HG03159 (cell line): Measurements from ENCODE around the gene PDIA6.

Experiments used
- ATAC-seq: cut with Tn5 transposase; IDR thresholded peaks from one replicate; pipeline ENCODE4 v1.9.1; 2021; ENCODE audit warnings: mild to moderate bottlenecking, moderate library complexity; ENCODE audit not compliant: unreplicated experiment

The PDIA6 gene, protein sequence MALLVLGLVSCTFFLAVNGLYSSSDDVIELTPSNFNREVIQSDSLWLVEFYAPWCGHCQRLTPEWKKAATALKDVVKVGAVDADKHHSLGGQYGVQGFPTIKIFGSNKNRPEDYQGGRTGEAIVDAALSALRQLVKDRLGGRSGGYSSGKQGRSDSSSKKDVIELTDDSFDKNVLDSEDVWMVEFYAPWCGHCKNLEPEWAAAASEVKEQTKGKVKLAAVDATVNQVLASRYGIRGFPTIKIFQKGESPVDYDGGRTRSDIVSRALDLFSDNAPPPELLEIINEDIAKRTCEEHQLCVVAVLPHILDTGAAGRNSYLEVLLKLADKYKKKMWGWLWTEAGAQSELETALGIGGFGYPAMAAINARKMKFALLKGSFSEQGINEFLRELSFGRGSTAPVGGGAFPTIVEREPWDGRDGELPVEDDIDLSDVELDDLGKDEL

DNA sequence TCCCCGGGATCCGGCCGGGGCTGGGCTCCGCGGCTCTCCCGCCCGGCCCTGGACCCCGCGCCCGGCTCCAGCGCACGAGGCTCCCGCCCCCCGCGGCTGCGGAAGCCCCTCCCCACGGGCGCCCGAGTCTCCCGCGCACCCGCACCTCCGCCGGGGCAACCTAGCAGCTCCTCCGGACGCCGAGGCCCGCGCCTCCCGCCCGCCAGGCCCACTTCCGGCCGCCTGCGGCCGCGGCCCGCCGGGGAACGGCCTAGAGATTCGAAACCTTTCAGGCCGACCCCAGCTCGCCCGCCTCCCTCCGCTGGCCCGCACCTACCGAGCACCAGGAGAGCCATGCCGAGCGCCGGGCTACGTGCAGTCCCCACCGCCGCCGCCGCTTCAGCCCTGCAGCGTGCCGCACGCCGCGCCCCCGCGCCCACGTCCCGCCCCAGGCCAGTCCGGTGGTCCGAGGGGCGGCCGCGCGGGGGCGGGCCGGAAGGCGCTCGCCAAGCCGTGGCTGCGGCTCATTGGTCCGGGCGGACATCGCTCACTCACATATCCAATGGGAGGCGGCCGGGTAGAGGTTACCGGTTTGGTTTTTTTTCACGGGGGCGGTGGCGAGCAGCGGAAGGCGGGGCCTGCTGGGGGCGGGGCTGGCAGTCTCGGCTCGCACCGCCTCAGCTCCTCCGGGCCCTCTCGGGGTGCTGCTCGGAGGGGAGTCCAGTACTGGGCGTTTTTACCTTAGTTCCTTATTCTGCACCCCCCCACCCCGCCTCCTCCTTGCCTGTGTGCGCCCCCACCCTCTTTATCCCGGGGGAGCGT is at the start of gene PDIA6:
Gene PDIA6 (minus strand): TSS at position 424 of the 801 bp plus-strand sequence. CDS start 89 bp downstream, at position 335.
- peak; percentile 92 for ATAC-seq

DNA sequence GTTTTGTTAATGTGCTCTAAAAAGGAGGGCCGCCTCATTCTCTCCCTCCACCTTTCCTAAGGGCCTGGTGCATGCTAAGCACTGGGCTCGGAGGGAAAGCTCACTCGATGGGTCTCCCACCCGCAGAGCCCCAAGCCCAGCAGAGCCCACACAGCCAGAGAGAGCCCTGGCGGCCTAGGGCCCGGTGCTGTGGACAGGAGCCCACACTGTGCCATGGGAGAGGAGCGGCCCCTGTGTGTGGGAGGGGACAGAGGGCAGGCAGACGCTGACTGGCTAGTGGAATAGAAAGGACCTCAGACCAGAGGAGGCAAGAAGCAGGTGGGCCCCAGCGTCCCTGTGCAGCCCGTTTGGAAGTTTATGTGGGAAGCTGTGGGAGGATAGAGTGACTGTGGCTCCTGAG is 49.7 kb upstream of the PDIA6 start:
- ATAC-seq = no peak

DNA sequence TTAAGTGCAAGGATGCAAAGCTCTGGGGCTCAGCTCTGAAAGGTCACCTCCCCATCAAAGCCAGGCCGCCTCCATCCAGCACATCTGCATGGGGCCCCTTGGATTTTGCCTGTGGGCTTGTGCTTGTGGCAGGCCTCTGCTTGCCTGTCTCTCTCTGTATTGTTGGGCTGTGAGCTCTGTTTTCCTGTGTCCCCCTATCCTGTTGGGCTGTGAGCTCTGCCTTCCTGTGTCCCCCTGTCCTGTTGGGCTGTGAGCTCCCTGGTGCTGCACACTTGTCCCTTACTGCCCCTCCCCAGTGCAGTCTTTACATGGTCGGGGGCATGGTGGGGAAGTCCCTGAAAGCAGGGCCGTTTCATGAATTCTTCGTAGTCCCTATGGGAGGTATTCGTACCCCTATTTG is 49.2 kb upstream of the PDIA6 start:
- no peak for ATAC-seq

DNA sequence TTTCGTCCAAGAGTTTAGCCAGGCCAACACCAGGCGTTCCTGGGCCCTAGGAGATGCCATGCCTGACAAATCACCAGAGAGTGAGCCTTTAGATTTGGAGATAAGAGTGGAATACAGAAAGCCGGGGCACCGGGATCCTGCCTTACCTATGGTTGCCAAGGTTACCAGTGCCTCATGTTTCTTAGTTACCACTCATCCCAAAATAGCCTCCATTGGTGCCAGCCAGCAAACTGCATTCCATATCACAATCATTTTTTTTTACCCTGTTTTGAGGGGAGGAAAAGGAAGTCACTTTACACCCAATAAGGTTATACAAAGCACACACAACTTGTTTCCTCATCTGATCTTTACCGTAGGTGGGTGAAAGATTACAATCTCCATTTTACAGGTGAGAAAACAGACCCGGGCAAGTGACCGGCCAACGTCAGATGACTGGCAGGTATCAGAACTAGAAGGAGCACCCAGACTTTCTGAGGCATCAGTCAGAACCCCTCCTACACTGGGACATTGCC is 48.3 kb upstream of the PDIA6 start:
- no peak for ATAC-seq

DNA sequence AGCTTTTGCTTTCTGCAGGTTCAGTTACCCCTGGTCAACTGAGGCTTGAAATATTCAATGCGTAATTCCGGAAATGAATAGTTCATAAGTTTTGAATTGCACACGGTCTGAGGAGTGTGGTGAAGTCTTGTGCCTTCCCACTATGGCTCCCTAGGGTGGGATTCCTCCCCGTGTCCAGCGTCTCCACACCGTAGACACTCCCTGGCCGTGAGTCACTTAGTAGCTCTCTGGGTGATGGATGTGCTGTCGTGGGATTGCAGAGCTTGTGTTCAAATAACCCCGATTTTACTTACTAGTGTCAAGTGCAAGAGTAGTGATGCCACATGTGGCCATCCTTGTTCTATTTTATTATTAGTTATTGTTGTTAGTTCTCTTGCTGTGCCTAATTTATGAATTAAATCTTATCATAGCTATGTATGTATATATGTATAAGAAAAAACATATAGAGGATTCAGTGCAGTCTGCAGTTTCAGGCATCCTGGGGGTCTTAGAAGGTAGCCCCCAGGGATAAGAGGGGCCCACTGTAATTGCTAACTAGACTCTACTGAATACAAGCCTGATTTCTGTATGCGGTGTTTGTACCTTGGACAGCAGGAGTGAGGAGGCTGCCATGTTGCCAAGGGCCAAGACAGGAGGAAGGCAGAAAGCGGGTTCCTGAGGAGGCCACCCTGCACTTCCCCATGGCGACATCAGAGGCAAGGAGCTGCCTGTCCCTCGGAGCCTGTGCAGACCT is 47.7 kb upstream of the PDIA6 start:
- ATAC-seq = no peak

DNA sequence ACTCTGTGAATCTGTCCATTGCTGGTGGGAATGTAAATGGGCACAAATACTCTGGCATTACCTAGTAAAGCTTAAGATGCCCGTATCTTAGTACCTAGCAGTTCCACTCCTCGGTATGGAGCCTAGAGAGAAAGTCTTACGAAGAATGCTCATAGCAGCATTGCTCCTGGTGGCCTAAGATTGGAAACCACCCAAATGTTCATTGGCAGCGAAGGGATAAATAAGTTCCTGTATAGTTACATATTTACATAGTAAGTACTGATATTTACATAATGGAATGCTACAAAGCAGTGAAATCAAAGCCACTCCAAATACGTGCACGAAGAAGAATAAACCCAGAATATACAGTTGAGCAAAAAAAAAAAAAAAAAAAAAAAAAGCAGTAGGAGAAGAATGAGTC is 46.7 kb upstream of the PDIA6 start:
- ATAC-seq = no peak

DNA sequence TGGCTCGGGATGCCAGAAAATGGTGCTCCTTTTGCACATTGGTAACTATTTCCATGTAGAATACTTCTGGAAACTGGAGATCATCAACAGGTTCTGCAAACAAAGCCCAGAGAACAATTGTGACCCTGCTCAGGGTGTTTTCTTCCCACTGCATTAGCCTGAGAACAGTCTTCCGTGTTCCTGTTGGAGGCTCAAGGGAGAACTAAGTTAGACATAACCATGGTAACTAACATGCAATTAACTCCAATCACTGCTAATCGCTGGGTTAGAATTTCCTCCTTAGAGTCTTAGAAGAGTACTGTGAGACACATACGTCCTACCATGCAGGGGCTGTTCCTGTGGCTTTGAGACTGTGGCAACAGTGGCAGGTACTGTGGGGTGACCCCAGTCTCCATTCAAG is 36.0 kb upstream of the PDIA6 start:
- no peak for ATAC-seq

DNA sequence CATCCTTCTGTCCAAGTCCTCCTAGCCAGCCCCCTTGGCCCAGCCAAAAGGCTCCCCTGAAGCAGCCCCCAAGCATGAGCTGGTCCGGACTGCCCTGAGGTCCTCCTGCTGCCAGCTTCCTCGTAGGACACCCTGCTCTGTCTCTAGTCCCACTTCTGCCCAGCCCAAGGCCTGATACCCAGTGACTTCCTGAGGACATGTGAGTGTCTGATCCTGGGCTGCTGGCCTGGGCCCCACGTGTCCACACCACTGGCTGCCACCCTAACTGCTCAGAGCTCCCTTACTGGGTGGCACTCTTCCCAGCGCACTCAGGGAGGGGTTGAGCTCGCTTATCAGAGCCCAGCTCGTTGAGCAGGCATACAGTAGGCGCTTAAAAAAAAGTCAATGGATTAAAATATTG is 34.4 kb upstream of the PDIA6 start:
- ATAC-seq = no peak

DNA sequence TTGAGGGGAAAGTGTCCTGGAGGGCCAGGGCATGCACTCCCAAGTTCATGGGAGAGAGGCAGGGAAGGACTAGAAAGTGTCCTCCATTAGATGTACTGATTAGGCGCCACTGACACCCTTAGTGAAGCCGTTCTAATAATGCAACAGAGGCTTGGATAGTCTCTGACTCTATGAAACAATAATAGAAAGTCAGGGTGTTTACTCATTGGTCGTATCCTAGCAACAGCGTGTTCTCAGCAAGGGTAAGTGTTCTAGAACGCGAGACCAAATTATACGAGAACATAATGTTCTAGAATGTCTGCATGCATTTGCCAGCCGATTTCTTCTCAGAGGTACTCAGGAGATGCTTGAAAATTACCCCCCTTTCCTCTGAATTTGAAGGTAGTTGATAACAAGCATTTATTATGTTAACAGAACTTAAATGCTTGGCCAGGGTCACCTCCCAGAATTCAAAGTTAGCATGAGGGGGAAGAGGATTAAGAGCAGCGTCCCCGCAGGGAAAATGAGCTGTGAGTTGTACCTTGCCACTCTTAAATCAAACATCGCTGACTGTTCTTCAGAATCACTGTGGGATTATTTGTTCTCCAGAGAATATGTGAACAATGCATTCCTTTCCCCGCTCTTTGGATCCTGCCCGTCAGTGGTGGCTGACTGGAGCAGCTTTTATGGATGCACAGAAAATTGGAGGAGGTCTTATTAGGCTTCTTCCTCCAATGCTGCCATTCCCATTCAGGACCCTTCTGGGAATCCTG is 33.7 kb upstream of the PDIA6 start:
- ATAC-seq = no peak

DNA sequence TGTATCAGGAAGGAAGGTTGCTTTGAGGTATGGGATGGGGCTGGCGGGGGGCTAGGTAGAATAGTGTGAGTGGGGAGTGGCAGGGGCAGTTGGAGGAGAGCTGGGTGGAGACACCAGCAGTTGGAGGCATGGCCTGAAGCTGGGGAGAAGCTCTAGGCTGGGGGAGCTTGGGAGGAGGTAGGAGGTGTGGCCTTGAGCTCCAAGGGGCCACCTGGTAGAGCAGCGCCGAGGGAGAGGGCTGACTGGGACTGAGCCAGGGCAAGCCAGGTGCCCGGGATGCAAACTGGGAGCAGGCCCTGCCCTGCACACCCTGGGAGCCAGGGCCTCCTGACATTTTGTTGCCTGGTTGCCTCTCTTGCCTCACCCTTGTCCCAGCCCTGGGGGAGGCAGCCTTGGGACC is 33.1 kb upstream of the PDIA6 start:
- no peak for ATAC-seq

DNA sequence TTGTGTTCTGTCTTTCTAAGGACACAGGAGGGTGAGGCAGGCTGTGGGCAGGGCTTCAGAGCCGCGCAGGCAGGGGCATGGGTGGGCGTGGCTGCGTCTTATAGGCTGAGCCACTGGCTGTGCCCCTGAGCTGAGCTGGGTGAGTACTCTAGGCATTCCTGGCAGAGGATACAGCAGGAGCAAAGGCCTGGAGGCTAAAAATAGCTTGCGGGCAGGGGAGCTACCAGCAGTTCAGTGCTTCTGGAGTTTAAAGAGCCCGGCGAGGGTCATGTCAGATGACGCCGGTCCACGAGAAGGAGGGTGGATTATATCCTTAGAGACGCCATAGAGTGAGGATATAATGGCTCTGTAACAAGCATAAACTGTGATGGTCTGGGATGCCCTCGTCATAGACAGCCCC is 31.5 kb upstream of the PDIA6 start:
- ATAC-seq = no peak

DNA sequence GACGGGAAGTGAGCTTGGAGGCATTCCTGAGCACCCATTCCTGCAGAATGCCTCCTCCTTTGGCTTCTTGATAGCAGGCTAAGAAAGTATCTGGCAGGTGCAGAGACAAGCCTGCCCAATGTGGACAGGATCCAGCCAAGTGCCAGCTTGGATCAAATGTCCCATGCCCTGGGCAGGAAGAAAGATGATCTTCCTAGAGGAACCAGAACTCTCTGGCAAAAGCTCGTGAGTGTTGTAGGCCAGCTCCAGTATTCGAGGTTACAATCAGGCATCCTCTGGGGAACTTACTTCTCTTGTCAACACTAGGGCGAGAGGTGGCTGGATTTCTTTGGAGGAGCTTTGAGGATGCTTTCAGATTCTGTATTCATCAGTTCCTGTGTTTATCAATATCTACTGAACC is 29.9 kb upstream of the PDIA6 start:
- ATAC-seq = no peak

DNA sequence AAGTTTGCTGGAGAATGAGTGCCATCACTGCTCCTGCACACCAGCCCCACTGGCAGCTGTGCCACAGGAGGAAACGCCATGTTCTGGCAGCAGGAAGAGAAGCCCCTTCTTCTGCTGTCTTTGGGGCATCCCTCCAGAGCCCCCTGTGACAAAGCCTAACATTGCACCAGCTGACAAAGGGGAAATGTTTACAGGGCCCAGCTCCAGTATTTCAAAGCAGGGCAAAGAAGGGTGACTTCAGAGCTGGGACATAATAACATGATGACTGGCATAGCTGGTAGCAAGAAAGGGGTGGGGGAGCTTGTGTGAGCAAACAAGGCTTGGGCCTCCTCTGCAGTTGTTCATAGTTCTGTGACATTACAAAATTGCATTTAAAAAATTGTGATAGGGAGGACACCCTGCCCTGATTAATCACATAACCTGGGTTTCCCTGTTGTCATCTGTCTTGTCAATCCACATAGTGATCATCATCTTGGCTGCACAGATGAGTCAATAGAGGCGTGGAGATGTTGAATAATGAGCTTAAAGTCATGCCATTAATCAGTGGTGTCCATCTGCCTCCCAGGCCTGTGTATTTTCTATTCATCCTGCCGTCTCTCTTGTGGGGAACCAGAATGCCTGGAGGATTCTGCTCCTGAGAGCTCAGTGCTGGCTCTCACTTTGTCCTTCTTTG is 29.1 kb upstream of the PDIA6 start:
- ATAC-seq = no peak

DNA sequence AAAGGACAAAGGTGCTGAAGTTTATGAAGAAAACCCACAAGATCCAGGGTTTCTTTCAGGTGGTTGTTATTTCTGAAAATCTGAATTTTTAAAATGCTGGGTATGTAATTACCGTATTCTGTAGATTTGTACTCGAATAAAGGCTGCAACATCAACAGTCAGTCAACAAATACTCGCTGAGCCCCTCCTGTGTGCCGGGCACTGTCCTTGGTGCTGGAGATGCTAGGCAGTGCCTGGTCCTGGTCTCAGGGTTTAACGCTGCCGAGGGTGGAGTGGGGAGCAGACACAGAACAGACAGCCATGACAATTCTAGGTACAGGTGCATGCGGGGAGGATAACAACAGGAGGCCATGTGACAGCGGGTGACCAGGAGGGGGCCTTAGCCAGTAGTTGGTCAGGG is 27.2 kb upstream of the PDIA6 start:
- ATAC-seq = no peak

DNA sequence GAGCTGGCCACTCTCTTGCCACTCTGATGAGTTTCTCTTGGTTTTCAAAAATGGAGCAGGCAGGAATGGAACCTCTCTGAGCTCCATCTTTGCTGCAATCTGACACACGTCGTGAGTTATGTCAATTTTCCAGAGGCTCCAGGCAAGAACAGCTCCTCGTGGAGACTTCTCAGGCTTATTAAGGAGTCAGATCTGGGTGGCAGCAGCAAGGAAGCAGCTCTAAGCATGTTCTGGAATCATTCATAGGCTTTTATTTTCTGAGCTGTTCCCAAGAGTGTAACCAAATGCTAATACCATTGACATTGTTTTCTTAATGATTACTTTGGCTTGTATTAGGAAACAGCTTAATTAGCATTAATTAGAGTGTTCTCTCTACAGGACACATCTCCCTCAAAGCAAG is 26.1 kb upstream of the PDIA6 start:
- no peak for ATAC-seq

DNA sequence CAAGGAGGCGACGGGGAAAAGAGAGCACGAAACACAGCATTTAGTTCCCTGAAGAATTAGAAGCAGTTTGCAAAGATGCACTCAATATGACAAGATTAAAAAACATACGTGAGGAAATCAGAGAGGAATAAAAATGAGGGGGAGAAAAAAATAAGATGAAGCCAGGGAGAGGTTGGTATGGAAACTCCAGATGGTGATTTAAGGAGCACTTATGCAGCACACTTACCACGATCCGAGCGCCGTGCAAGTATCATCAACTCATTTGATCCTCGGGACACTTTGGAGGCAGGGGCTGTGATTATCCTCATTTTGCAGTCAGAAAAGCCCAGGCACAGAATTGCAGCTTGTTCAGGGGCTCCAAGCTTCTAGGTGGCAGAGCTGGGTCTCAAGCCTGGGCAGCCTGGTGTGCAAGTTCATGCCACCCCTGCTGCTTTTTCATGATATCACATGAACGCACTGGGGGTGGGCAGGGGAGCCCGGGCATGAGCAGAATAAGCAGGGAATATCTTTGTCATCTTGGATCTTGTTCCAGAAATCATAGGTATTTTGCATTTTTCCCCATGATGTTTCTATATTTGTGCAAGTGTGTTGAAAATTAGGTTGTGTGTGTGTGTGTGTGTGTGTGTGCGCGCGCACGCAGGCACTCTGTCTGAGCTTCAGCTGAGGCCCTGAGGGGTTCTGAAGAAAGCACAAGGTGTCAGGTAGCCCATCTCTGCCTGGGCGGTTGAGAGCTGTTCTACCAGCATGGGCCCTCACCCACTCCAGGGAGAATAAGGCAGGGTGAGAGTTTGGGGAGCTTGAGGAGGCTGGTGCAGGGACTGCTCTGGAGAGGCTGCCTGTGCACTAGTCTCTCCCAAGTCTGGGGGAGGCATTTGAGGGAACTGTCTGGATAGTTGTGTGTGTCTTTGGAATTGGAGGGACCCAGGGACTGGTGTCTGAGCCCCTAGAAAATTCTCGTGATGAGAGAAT is 25.0 kb upstream of the PDIA6 start:
- ATAC-seq = no peak

DNA sequence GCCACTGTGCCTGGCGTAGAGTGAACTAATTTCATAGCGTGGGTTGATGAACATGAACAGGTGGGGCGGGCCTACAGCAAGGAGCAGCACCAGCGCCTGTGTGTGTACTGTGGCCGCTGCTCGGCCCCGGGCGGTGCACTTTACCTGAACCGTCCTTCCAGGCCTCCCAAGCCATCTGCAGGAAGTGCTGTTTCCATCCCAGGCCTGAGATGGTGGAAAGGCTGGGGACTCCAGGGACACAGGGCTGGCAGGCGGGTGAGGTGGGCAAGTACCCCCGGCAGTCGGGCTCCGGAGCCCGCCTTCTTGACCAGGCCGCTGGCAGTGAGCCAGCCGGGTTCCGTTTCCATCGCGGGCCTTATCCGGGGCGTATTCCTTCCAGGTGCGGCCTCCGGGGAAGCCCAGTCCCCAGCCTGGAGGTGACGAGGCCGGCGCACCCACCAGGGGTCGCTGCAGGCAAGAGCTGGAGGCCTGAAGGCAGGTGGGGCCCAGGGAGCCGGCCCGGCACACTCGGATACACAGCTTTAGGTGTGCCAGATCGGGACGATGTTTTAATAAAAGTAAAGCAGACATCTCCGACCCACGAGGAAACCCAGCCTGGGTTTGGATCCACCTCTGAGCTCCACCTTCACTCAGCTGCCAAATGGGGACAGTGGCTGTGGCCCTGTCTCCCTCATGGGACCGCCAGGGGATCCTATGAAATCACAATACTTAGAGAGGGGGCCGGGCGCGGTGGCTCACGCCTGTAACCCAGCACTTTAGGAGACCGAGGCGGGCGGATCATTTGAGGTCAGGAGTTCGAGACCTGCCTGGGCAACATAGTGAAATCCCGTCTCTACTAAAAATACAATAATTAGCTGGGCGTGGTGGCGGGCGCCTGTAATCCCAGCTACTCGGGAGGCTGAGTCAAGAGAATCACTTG is 22.7 kb upstream of the PDIA6 start:
- ATAC-seq = peak; percentile 56
